NCI-H2107 (cell line): Measurements from ENCODE around the gene ZFYVE1.
"Not testable (repeated sequence)": the region's sequence is repeated elsewhere in the genome, so short reads cannot be mapped to it uniquely, and the experiment has no call there.

Source experiments
- DNase-seq: peaks from one replicate; lab custom pipeline; 2025; lab: John Stamatoyannopoulos, UW

ZFYVE1 gene

GRCh38 chr14:73026845-73027542 is at the start of gene ZFYVE1:
Gene ZFYVE1, minus strand, starts transcription at chr14:73027106. Its CDS starts 2,598 bp downstream, at chr14:73024508.
- DNase-seq: peak; percentile 98

GRCh38 chr14:73069585-73069984 is 42.7 kb upstream of the ZFYVE1 start:
- DNase-seq: no peak

- DNase-seq: no peak
Observed at GRCh38 chr14:73058922-73059673, 32.2 kb upstream of the ZFYVE1 start.

- peak; percentile 99 for DNase-seq
Observed at GRCh38 chr14:73058224-73058921, 31.5 kb upstream of the ZFYVE1 start, which contains the start of gene RBM25. Gene RBM25, plus strand, starts transcription at chr14:73058534. Its CDS starts 13,108 bp downstream, at chr14:73071642.

- DNase-seq: no peak
Observed at GRCh38 chr14:73057944-73058223, 31.0 kb upstream of the ZFYVE1 start.

GRCh38 chr14:73055251-73055650 is 28.3 kb upstream of the ZFYVE1 start:
- DNase-seq: no peak

GRCh38 chr14:73049428-73049827 is 22.5 kb upstream of the ZFYVE1 start:
- no peak for DNase-seq

GRCh38 chr14:73047808-73048207 is 20.9 kb upstream of the ZFYVE1 start:
- DNase-seq: no peak

- DNase-seq: not testable (repeated sequence)
Observed at GRCh38 chr14:73036706-73037450, 10.0 kb upstream of the ZFYVE1 start.

- DNase-seq: no peak
Observed at GRCh38 chr14:73027984-73028383, 1.1 kb upstream of the ZFYVE1 start.

- no peak for DNase-seq
Observed at GRCh38 chr14:73027546-73027945, 640 bp upstream of the ZFYVE1 start.

GRCh38 chr14:73026243-73026844 is 562 bp downstream of the ZFYVE1 start:
- no peak for DNase-seq

- DNase-seq: no peak
Observed at GRCh38 chr14:73025544-73025943, 1.4 kb downstream of the ZFYVE1 start.

GRCh38 chr14:73022051-73022450 is 4.9 kb downstream of the ZFYVE1 start:
- no peak for DNase-seq

GRCh38 chr14:73016011-73016410 is 10.9 kb downstream of the ZFYVE1 start:
- not testable (repeated sequence) for DNase-seq

- not testable (repeated sequence) for DNase-seq
Observed at GRCh38 chr14:73015552-73015951, 11.4 kb downstream of the ZFYVE1 start.

- DNase-seq: no peak
Observed at GRCh38 chr14:73014105-73014504, 12.8 kb downstream of the ZFYVE1 start.

GRCh38 chr14:73011189-73011588 is 15.7 kb downstream of the ZFYVE1 start:
- not testable (repeated sequence) for DNase-seq

- no peak for DNase-seq
Observed at GRCh38 chr14:73008501-73008900, 18.4 kb downstream of the ZFYVE1 start.

- DNase-seq: no peak
Observed at GRCh38 chr14:73007835-73008234, 19.1 kb downstream of the ZFYVE1 start.

GRCh38 chr14:73004641-73005040 is 22.3 kb downstream of the ZFYVE1 start:
- not testable (repeated sequence) for DNase-seq

- no peak for DNase-seq
Observed at GRCh38 chr14:73003681-73004080, 23.2 kb downstream of the ZFYVE1 start.
